HG02870 (cell line): ENCODE results near the gene GRPEL1.

Experiments used
- ATAC-seq: cut with Tn5 transposase; IDR thresholded peaks from one replicate; pipeline ENCODE4 v1.9.1; 2021; ENCODE audit warnings: mild to moderate bottlenecking, moderate library complexity; ENCODE audit not compliant: unreplicated experiment

Gene GRPEL1

GRCh38 chr4:7046971-7047370, 20.9 kb downstream of the GRPEL1 start:
- no peak for ATAC-seq

GRCh38 chr4:7045961-7046921, 21.6 kb downstream of the GRPEL1 start:
- peak; percentile 33 for ATAC-seq

- no peak for ATAC-seq
Measured at GRCh38 chr4:7045553-7045952, 22.3 kb downstream of the GRPEL1 start.

DNA sequence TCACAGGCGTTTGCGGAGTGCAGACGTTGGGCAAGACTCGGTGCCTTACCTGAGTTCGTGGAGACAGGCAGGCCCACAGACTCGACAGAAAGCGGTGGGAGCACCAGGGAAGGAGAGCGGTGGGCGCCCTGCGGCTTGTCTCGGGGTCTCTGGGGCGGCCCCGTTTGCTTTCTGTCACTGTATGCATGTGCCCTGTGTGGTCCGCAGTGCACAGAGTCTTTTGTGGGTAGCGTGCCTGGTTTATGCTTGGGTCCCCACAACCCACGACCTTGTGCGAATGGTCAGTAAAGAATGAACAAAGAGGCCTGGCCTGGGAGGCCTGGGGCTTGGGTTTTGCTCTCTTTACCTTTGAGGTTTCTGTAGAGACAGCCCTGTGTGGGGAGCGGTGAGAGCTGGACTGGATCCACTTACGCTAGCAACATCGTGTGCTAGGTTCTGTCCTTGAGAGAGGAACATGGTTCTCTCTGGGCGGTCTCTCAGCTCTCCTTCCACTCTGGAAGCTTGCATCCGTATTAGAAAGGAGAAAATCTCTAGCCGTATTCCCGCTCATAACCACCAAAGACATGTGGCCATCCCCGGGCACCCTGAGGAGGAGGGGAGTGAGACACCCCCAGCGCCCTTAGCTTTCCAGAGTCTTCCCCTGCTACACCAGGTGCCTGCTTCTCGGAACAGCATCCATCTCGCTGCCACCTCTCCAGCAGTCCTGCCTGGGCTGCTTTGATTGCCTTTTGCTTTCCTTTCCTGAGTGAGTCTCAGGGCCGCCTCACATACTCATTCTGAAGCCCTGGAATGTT, 23.5 kb downstream of the GRPEL1 start:
- no peak for ATAC-seq

DNA sequence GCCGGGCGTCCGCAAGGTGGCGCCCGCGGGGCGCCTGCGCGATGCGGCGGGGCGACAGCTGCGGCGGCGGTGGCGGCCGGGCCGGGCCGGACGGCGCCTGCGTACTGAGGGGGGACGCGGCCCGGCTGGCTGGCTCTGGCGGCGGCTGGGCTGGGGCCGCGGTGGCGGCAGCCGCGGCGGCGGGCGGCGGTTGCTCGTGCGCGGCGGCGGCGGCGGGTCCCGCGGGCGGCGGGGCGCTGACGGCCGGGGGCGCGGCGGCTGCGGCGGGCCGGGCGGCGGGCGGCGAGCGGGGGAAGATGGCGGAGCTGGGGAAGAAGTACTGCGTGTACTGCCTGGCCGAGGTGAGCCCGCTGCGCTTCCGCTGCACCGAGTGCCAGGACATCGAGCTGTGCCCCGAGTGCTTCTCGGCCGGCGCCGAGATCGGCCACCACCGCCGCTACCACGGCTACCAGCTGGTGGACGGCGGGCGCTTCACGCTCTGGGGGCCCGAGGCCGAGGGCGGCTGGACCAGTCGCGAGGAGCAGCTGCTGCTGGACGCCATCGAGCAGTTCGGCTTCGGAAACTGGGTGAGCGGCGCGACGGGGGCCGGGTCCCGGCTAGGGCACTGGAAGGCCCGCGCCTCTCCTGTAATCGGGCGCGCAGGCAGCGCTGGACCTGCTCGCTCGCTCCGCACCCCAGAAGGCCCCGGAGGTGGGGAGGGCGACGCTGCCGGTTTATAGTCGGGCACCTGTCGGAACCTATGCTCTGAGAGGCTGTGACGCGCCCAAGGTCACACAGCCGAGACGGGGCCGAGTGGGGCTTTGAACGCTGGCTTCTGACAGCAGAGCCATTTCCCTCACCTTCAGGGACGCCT, 24.4 kb downstream of the GRPEL1 start, which contains the start of gene TADA2B:
TSS of gene TADA2B (plus strand) at position 89 of the 853 bp plus-strand sequence. CDS start at position 297, 208 bp downstream.
- ATAC-seq, result peak; percentile 12

DNA sequence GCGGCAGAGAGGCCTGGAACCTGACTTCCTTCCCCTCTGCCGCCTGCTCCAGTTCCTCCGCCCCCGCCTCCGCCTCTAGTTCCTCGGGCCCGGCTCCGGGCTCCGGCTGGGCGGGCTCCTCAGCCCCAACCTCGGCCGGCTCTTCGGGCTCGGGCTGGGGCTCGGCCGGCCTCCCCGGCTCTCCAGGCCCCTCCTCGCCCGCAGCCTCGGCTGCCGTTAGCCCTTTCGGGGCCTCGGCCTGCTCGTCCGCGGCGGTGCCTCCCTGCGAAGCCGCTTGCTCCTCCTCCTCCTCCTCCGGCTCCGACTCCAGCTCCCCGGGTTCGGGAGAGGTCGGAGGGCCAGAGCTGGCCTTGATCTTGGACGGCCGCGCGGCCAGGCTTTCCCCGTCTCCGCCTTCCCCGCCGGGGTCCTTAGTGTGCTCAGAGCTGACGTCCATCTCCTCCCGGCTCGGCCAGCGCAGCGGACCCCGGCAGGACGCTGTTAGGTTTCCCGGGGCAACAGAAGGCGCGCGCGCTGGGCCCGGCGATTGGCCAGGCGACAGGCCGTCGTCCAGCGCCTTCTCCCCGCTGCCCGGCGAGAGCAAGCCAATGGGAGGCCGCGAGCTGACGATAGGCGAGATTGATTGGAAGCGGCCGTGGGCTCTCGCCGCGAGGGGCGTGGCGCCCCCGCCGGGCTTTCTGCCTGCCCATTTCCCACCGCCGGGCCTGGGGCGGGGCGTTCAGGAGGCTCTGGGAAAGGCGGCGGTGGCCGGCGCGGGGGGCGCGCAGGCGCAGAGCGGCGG, 25.2 kb downstream of the GRPEL1 start:
- peak; percentile 76 for ATAC-seq

DNA sequence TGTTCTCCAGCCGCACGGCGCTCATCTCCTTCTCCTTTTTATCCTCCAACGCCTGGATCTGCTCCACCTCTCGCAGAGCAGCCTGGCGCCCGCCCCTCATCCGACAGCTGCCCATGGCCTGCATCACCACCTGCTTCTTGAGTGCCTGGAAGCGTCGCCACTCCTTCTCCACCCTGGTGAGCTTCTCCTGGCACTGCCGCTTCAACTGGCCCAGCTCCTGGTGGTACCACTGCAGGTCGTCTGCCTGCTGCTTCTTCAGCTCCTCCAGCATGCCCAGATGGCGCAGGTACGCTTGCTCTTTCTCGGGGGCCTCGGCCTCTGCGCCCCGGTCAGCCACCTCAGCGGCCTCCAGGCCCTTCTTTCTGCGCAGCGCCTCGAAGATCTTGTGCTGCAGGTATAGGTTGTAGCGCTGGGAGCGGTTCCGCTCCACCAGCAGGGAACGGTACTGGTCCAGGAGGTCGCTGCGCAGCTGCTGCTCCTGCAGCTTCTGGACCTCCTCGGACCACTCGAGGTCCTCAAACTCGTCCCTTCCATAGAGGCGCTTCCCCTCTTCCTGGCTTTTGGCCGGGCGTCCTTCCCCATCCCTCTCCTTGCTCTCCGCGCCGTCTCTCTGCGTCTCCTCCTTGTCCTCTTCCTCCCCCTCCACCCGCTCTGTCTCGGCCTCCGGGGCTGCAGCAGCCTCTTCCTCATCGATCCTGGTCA, 25.9 kb downstream of the GRPEL1 start:
- ATAC-seq, result no peak

- ATAC-seq, result no peak
Measured at GRCh38 chr4:7041246-7041645, 26.6 kb downstream of the GRPEL1 start.

DNA sequence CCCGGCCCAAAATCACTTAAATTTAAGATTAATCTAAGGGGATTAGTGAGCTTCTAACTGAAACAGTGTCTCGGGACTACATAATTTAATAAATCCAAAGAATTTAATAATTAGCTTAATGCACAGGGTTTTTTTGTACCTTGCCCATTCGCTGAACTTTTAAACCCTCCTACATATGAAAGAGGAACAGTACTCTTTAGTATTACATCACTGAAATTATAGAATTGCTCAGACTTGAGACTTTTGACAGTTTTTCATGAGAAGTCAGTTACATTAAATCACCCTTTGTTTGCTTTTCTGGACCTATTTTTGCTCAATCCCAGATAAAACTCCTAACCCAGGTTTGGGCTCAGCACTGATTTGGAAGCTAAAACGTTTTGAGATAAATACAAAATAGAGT, 27.1 kb downstream of the GRPEL1 start:
- no peak for ATAC-seq

- ATAC-seq, result no peak
Measured at GRCh38 chr4:7037425-7037824, 30.4 kb downstream of the GRPEL1 start.

GRCh38 chr4:7034262-7035081, 33.4 kb downstream of the GRPEL1 start:
- no peak for ATAC-seq

- no peak for ATAC-seq
Measured at GRCh38 chr4:7032596-7032995, 35.3 kb downstream of the GRPEL1 start.

GRCh38 chr4:7031558-7032449, 36.1 kb downstream of the GRPEL1 start:
- no peak for ATAC-seq

DNA sequence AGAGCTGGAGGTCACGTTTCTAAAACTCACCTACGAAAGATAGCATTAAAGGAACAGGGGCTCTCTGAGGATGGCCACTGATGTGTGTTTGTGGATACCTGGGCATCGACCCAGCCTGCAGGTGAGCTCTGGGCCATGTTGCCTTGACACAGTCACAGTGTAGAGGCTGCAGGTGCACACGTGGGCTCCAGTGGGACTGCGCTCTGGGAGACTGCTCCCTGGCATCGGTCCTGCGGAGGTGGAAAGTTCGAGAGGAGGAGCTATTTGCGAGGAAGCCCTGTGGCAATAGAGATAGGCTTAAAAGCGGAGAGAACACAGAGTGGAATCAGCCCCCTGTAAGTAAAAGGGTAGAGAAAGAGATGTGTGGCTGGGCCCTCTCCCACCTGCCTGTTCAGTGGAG, 37.0 kb downstream of the GRPEL1 start:
- ATAC-seq, result no peak

DNA sequence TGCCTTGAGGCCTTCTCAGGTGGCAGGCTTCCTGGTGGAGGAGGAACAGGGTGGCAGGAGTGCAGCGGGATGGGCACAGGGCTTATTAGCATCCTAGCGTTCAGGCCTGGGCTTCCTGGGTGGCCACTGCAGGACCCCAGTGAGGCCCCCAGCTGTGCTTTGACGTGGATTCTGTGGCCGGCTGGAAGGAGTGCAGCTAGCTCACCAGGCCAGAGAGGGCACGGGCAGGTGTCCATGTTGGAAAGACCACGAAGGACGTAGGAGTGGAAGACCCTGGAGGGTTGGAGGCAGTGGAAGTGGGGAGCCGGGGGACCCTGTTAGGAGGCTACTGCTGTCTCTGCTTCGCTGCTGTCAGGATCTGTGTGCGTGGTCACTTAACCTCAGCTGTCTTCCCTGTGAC, 37.9 kb downstream of the GRPEL1 start:
- no peak for ATAC-seq

DNA sequence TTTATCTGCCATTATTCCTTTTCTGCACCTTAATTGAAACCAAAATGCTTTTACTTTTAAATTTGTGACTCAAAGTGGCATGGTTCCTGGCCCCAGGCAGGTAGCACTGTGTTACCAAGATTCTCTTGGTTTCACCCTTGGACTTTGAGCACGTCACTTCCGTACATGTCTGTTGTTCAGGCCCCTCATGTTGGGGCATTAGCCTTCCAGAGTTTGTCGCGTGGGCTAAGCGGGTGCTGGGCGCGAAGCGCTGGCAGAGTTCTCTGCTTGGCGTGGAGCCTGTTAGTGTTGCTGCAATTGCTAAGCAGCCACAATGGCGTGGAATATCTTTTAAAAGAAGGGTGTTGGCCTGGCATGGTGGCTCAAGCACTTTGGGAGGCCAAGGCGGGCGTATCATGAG, 38.7 kb downstream of the GRPEL1 start:
- no peak for ATAC-seq

DNA sequence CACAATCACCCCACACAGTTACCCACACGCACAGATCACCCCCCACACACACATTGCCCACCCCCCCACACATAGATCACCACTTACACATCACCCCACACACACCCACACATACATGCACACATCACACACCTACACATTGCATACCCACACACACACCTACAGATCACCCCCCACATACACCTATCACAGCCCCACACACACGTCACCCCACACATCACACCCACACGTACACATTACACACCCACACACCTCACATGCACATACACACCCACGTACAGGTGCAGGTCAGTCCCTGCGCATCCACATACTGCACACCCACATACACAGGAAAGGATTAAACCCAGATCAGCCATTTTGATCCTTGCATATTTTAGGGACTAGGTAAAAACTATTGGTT, 40.0 kb downstream of the GRPEL1 start:
- ATAC-seq, result no peak

DNA sequence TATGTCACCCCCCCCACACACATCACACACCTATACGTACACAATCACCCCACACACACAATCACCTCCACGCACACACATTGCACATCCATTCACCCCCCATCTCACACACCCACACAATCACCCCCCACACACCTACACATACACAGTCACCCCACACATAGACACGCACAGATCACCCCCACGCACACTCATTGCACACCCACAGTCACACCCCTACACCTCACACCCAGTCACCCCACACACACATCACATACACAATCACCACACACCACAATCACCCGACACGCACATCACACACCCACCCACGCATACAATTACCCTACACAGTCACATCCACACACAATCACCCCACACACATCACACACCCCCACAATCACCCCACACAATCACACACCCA, 40.6 kb downstream of the GRPEL1 start:
- ATAC-seq, result no peak
